BLaER1 treated with 17β-estradiol and CSF1 and Interleukin-3, amounts not matched to agents 10 nM and 100 nM (cell line): ENCODE results near the gene OPA3.

ENCODE experiments used
- H3K27ac ChIP-seq, 11 experiments: shearing (Covaris generic); formaldehyde crosslinking; 2 replicates each; pipeline ENCODE4 v1.8.1; 2022
- H3K27me3 ChIP-seq, 11 experiments: shearing (Covaris generic); formaldehyde crosslinking; 2 replicates each; pipeline ENCODE4 v1.8.1; 2022
- H3K36me3 ChIP-seq, 11 experiments: shearing (Covaris generic); formaldehyde crosslinking; 2 replicates each; pipeline ENCODE4 v1.8.1; 2022
- H3K4me1 ChIP-seq, 10 experiments: shearing (Covaris generic); formaldehyde crosslinking; 2 replicates each; pipeline ENCODE4 v1.8.1; 2022
- H3K4me2 ChIP-seq, 11 experiments: shearing (Covaris generic); formaldehyde crosslinking; 2 replicates each; pipeline ENCODE4 v1.8.1; 2022
- H3K4me3 ChIP-seq, 10 experiments: shearing (Covaris generic); formaldehyde crosslinking; 2 replicates each; pipeline ENCODE4 v1.8.1; 2022
- H3K9ac ChIP-seq, 11 experiments: shearing (Covaris generic); formaldehyde crosslinking; 2 replicates each; pipeline ENCODE4 v1.8.1; 2022
- H3K9me3 ChIP-seq, 11 experiments: shearing (Covaris generic); formaldehyde crosslinking; replicated peaks in 1 of 11; 2 replicates each; pipeline ENCODE4 v1.8.1; 2022
- H4K20me1 ChIP-seq, 11 experiments: shearing (Covaris generic); formaldehyde crosslinking; 2 replicates each; pipeline ENCODE4 v1.8.1; 2022
- Cebpa-rat ChIP-seq, 11 experiments: shearing (Covaris generic); IDR thresholded peaks; 2 replicates each; pipeline ENCODE4 v1.8.1; 2022

OPA3 gene

GRCh38 chr19:45527731-45528130 lies 56.9 kb downstream of the OPA3 start:
- H3K4me3 ChIP-seq = no peak overlapping the region

GRCh38 chr19:45526971-45527370 lies 57.6 kb downstream of the OPA3 start:
- Histone ChIP-seq H3K4me1 (peaks cover 12 to 50% (median 37%) of the 10 kb centered on the region in 10 experiments), H4K20me1 (peaks cover 0 to 92% (median 47%) of the 10 kb centered on the region in 11 experiments; a peak in 19 of 22 replicates), H3K9me3 (peaks cover 9 to 37% (median 16%) of the 10 kb centered on the region in 11 experiments; a peak in 20 of 22 replicates), H3K27ac (no peak overlapping the region), H3K4me2 (peak overlapping the region in 7 of 11 experiments; percentile 26 to 66 (median 42); a peak in 9 of 22 replicates), H3K36me3 (peaks cover 31 to 76% (median 70%) of the 10 kb centered on the region in 11 experiments), H3K4me3 (no peak overlapping the region), H3K9ac (no peak overlapping the region), H3K27me3 (no peaks in the 10 kb centered on the region; a peak in 1 of 22 replicates)
- no peak for TF ChIP-seq Cebpa-rat (IDR thresholded peaks at IDR 0.05)

More at GRCh38 chr19:45527731-45528130, 56.9 kb downstream of the OPA3 start:
- Histone ChIP-seq H3K4me1 (peaks cover 12 to 42% (median 32%) of the 10 kb centered on the region in 10 experiments), H3K9ac (no peak overlapping the region), H3K36me3 (peaks cover 31 to 71% (median 63%) of the 10 kb centered on the region in 11 experiments), H3K27ac (no peak overlapping the region), H3K27me3 (no peaks in the 10 kb centered on the region; a peak in 1 of 22 replicates), H4K20me1 (peaks cover 0 to 89% (median 45%) of the 10 kb centered on the region in 11 experiments; a peak in 19 of 22 replicates), H3K9me3 (peaks cover 9 to 37% (median 21%) of the 10 kb centered on the region in 11 experiments; a peak in 20 of 22 replicates), H3K4me2 (no peak overlapping the region)
- no peak for TF ChIP-seq Cebpa-rat (IDR thresholded peaks at IDR 0.05)

GRCh38 chr19:45526143-45526542 lies 58.5 kb downstream of the OPA3 start:
- no peak for TF ChIP-seq Cebpa-rat (IDR thresholded peaks at IDR 0.05)
- Histone ChIP-seq H3K9me3 (peaks cover 2 to 32% (median 8%) of the 10 kb centered on the region in 11 experiments; a peak in 18 of 22 replicates), H3K36me3 (peaks cover 33 to 85% (median 76%) of the 10 kb centered on the region in 11 experiments), H3K4me1 (peaks cover 12 to 58% (median 40%) of the 10 kb centered on the region in 10 experiments), H3K27ac (no peak overlapping the region), H3K4me2 (peak overlapping the region; percentile 8 to 66 (median 32); a peak in 18 of 22 replicates), H3K27me3 (no peaks in the 10 kb centered on the region; a peak in 1 of 22 replicates), H4K20me1 (peaks cover 0 to 96% (median 51%) of the 10 kb centered on the region in 11 experiments; a peak in 19 of 22 replicates), H3K4me3 (no peak overlapping the region), H3K9ac (no peak overlapping the region)

- H3K9me3 ChIP-seq = peaks cover 0 to 17% (median 0%) of the 10 kb centered on the region in 11 experiments; a peak in 3 of 22 replicates
- no peak for TF ChIP-seq Cebpa-rat (IDR thresholded peaks at IDR 0.05)
- peak overlapping the region in 3 of 11 experiments; percentile 16 to 38 (median 33); a peak in 3 of 22 replicates for H3K4me2 ChIP-seq
- peaks cover 0 to 100% (median 62%) of the 10 kb centered on the region in 11 experiments; a peak in 19 of 22 replicates for H4K20me1 ChIP-seq
- H3K9ac ChIP-seq = no peak overlapping the region
- H3K27ac ChIP-seq = no peak overlapping the region
- H3K4me1 ChIP-seq = peaks cover 12 to 73% (median 46%) of the 10 kb centered on the region in 10 experiments
- no peak overlapping the region for H3K4me3 ChIP-seq
- H3K27me3 ChIP-seq = no peaks in the 10 kb centered on the region; a peak in 1 of 22 replicates
- peaks cover 47 to 99% (median 91%) of the 10 kb centered on the region in 11 experiments for H3K36me3 ChIP-seq
Measured at GRCh38 chr19:45524575-45525129, 60.0 kb downstream of the OPA3 start.

GRCh38 chr19:45523642-45524256 lies 60.9 kb downstream of the OPA3 start:
- Histone ChIP-seq H4K20me1 (peaks cover 0 to 100% (median 67%) of the 10 kb centered on the region in 11 experiments; a peak in 19 of 22 replicates), H3K4me3 (no peak overlapping the region), H3K9ac (peak overlapping the region in 4 of 11 experiments; percentile 38 to 55 (median 48); a peak in 2 of 22 replicates), H3K27me3 (no peaks in the 10 kb centered on the region), H3K9me3 (peaks cover 0 to 8% (median 0%) of the 10 kb centered on the region in 11 experiments; a peak in 2 of 22 replicates), H3K36me3 (peaks cover 54 to 99% (median 92%) of the 10 kb centered on the region in 11 experiments), H3K4me1 (peaks cover 12 to 82% (median 45%) of the 10 kb centered on the region in 10 experiments), H3K4me2 (peak overlapping the region in 7 of 11 experiments; percentile 24 to 80 (median 54); a peak in 13 of 22 replicates), H3K27ac (peak overlapping the region in 4 of 11 experiments; percentile 31 to 55 (median 50); a peak in 8 of 22 replicates)
- TF ChIP-seq Cebpa-rat (IDR thresholded peaks at IDR 0.05) = no peak

GRCh38 chr19:45522010-45522941 lies 62.3 kb downstream of the OPA3 start:
- H3K4me2 ChIP-seq = peak overlapping the region in 7 of 11 experiments; percentile 1 to 80 (median 56); a peak in 11 of 22 replicates
- peak overlapping the region in 1 of 10 experiments; percentile 24; a peak in 1 of 20 replicates for H3K4me3 ChIP-seq
- no peaks in the 10 kb centered on the region for H3K9me3 ChIP-seq
- H3K4me1 ChIP-seq = peaks cover 14 to 94% (median 48%) of the 10 kb centered on the region in 10 experiments
- H3K27ac ChIP-seq = peak overlapping the region in 7 of 11 experiments; percentile 27 to 68 (median 49); a peak in 12 of 22 replicates
- no peak for TF ChIP-seq Cebpa-rat (IDR thresholded peaks at IDR 0.05)
- peak overlapping the region in 6 of 11 experiments; percentile 38 to 61 (median 53); a peak in 11 of 22 replicates for H3K9ac ChIP-seq
- peaks cover 0 to 99% (median 58%) of the 10 kb centered on the region in 11 experiments; a peak in 18 of 22 replicates for H4K20me1 ChIP-seq
- no peaks in the 10 kb centered on the region for H3K27me3 ChIP-seq
- peaks cover 66 to 98% (median 92%) of the 10 kb centered on the region in 11 experiments for H3K36me3 ChIP-seq

GRCh38 chr19:45518469-45518826 lies 66.2 kb downstream of the OPA3 start:
- Histone ChIP-seq H3K36me3 (peaks cover 37 to 92% (median 74%) of the 10 kb centered on the region in 11 experiments), H3K4me2 (peak overlapping the region in 2 of 11 experiments; percentile 3 to 7; a peak in 2 of 22 replicates), H4K20me1 (peaks cover 17 to 82% (median 55%) of the 10 kb centered on the region in 11 experiments; a peak in 18 of 22 replicates), H3K27me3 (no peaks in the 10 kb centered on the region), H3K9me3 (no peaks in the 10 kb centered on the region), H3K4me3 (no peak overlapping the region), H3K9ac (no peak overlapping the region), H3K27ac (no peak overlapping the region), H3K4me1 (peaks cover 39 to 97% (median 63%) of the 10 kb centered on the region in 10 experiments)
- TF ChIP-seq Cebpa-rat (IDR thresholded peaks at IDR 0.05) = no peak
